ENCODE measurements around the gene RPA1. TPM values are rescaled to one million over a fixed set of nuclear protein-coding genes. Genes with fewer than 3 reads are reported as not detected.

Gene RPA1
- total and polyA plus RNA-seq, 2 of the 8 experiments (the other 6 are each of a cell fraction or from before 2014, with no cell fraction given) = 79.1 to 194 TPM

DNA sequence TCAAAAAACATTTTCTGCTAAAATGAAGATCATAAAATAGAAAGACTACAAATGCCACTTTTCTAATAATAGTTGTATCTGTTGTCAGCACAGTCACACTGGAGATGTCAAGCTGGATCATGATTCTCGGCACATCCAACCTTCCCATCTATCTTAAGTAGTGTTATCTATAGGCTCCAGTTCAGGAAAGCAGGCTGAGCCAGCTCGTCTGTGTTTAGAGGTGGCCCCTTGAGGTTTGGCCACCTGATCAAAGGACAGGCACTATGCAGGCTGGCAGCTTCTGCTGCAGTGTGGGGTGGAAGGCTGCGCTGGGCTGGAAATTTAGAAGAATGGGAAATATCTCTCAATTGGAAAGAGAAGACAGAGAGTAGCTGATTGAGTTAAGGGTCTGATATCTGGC lies 32.5 kb upstream of the RPA1 start:
- H4K8ac ChIP-seq (ENCODE audit: extremely low read depth, insufficient read depth, low read length) = no peak overlapping the region
- H3K79me1 ChIP-seq (ENCODE audit: low read depth, low read length) = no peaks in the 10 kb centered on the region; the same call in 1 of the 2 replicates
- H2BK120ac ChIP-seq (replicated peaks; ENCODE audit: low read depth, low read length) = no peak overlapping the region
- no peak for DNase-seq (ENCODE audit: low read depth in 1 of 2, low spot score in 2 of 2)
- H3K27ac ChIP-seq (ENCODE audit: low read depth, low read length) = no peak overlapping the region
- H2BK12ac ChIP-seq (ENCODE audit: low read depth, low read length) = no peak overlapping the region
- no peak overlapping the region for H3K56ac ChIP-seq (replicated peaks; ENCODE audit: insufficient read length, low read depth, low read length)
- H4K91ac ChIP-seq (replicated peaks; ENCODE audit: insufficient read length, low read length) = no peak overlapping the region
- H3K4me1 ChIP-seq (replicated peaks in 1 of 4; ENCODE audit: control insufficient read depth in 3 of 4, insufficient read depth in 4 of 4, low read length in 3 of 4) = no peaks in the 10 kb centered on the region
- ChIA-PET POLR2A (ENCODE audit: partially characterized antibody) (interaction anchor here (0.8 to 1.2 kb wide), 3 partner anchors 20 to 81 kb away, joined by 3 read pairs; no protein-coding TSS in a partner anchor), CTCF (ENCODE audit: partially characterized antibody) (interaction anchor here (1.1 to 2.0 kb wide), 7 partner anchors 12 to 128 kb away, joined by 3 to 11 read pairs (median 4); no protein-coding TSS in a partner anchor)
- H3K36me3 ChIP-seq (ENCODE audit: control insufficient read depth in 2 of 4, insufficient read depth in 4 of 4, low read length in 3 of 4) = peaks cover 0 to 28% (median 15%) of the 10 kb centered on the region in 4 experiments; a peak in 7 of 8 replicates
- no peaks in the 10 kb centered on the region for H4K20me1 ChIP-seq (replicated peaks in 1 of 2; ENCODE audit: control insufficient read depth in 1 of 2, insufficient read depth in 2 of 2, low read length in 2 of 2)
- no peak overlapping the region for H4K5ac ChIP-seq (ENCODE audit: insufficient read length, low read depth, low read length)
- no peak overlapping the region for H3K18ac ChIP-seq (ENCODE audit: extremely low read depth, low read length)
- H3K4me2 ChIP-seq (ENCODE audit: insufficient read depth in 1 of 2, low read depth in 2 of 2, low read length in 2 of 2) = no peak overlapping the region
- H3K23ac ChIP-seq (ENCODE audit: insufficient read length) = no peak overlapping the region
- no peaks in the 10 kb centered on the region for H3K79me2 ChIP-seq (ENCODE audit: control insufficient read depth in 1 of 2, insufficient read depth in 2 of 2, low read length in 2 of 2)
- no peak for FAIRE-seq
- H2BK15ac ChIP-seq (ENCODE audit: low read length) = no peak overlapping the region
- no peak overlapping the region for H2BK5ac ChIP-seq (ENCODE audit: low read depth, low read length)
- H3K4ac ChIP-seq (replicated peaks; ENCODE audit: insufficient read length, low read depth, low read length) = no peak overlapping the region
- no peak overlapping the region for H2AFZ ChIP-seq (ENCODE audit: low read length)
- H3K23me2 ChIP-seq (ENCODE audit: low read depth, low read length) = no peaks in the 10 kb centered on the region
- H2BK20ac ChIP-seq (ENCODE audit: low read length) = no peak overlapping the region
- no peaks in the 10 kb centered on the region for H3K27me3 ChIP-seq (replicated peaks in 1 of 4; ENCODE audit: control insufficient read depth in 3 of 4, extremely low read depth in 1 of 4, insufficient read depth in 3 of 4, low read length in 3 of 4)
- 77% methylated on average over 3 of the region's 3 CpGs; no CpG with 5 or more reads in 1 of the 2 experiments for WGBS, 2 experiments (ENCODE audit: extremely low coverage in 1 of 2, insufficient coverage in 1 of 2, insufficient read length in 1 of 2, insufficient replicate concordance in 2 of 2, low coverage in 1 of 2, low lambda C conversion rate in 2 of 2, missing lambda C conversion rate in 1 of 2)
- no peak overlapping the region for H3K4me3 ChIP-seq (ENCODE audit: extremely low read depth in 1 of 4, insufficient read depth in 2 of 4, low read depth in 3 of 4, low read length in 4 of 4)
- no peak overlapping the region for H3K14ac ChIP-seq (ENCODE audit: insufficient read length)
- H3K9ac ChIP-seq (replicated peaks in 1 of 4; ENCODE audit: extremely low read depth in 1 of 4, low read depth in 3 of 4, low read length in 3 of 4) = no peak overlapping the region
- no peaks in the 10 kb centered on the region for H3K9me3 ChIP-seq (ENCODE audit: insufficient read depth in 2 of 2, low read depth in 1 of 2, low read length in 1 of 2)
- H2AK5ac ChIP-seq (ENCODE audit: low read depth, low read length) = no peak overlapping the region

All from H1 (cell line).